GM23338 (cell line): ENCODE results near the gene NXF1. TPM values are rescaled to one million over a fixed set of nuclear protein-coding genes. Genes with fewer than 3 reads are reported as not detected.

Experiments used
- ATAC-seq: fragments of 200-7000 bp; cut with Tn5 transposase; 3 replicates; pipeline ENCODE4 v1.9.1; 2020
- DNase-seq: peaks from one replicate; pipeline ENCODE4 v3.0.0-alpha.2; 2015; ENCODE audit warnings: low spot score
- H2AFZ ChIP-seq: fragments of 200-600 bp; sonication (generic); 2 replicates; pipeline ENCODE4 v1.8.0; 2016; ENCODE audit warnings: antibody characterized with exemption, mild to moderate bottlenecking, moderate library complexity
- H3F3A ChIP-seq: fragments of 200-600 bp; sonication (generic); replicated peaks from 2 replicates; pipeline ENCODE4 v1.8.0; 2017; ENCODE audit warnings: antibody characterized with exemption, mixed run types, low read depth
- H3K27ac ChIP-seq: fragments of 200-600 bp; sonication (generic); 2 replicates; pipeline ENCODE4 v1.6.1; 2016; ENCODE audit warnings: low read depth
- H3K27me3 ChIP-seq: fragments of 200-600 bp; sonication (generic); 2 replicates; pipeline ENCODE4 v1.8.0; 2016; ENCODE audit warnings: mild to moderate bottlenecking, mixed run types, moderate library complexity; ENCODE audit not compliant: insufficient read depth
- H3K36me3 ChIP-seq: fragments of 200-600 bp; sonication (generic); 2 replicates; pipeline ENCODE4 v1.8.0; 2016; ENCODE audit warnings: mild to moderate bottlenecking; ENCODE audit not compliant: insufficient read depth
- H3K4me1 ChIP-seq: fragments of 200-600 bp; sonication (generic); 2 replicates; pipeline ENCODE4 v1.8.0; 2016; ENCODE audit warnings: mild to moderate bottlenecking, moderate library complexity; ENCODE audit not compliant: insufficient read depth
- H3K4me2 ChIP-seq: fragments of 200-600 bp; sonication (generic); 2 replicates; pipeline ENCODE4 v1.7.1; 2017; ENCODE audit warnings: mixed run types
- H3K4me3 ChIP-seq: fragments of 200-600 bp; sonication (generic); 2 replicates; pipeline ENCODE4 v1.6.1; 2016; ENCODE audit warnings: mixed run types
- H3K79me2 ChIP-seq: fragments of 200-600 bp; sonication (generic); replicated peaks from 2 replicates; pipeline ENCODE4 v1.8.0; 2017; ENCODE audit warnings: mild to moderate bottlenecking; ENCODE audit not compliant: insufficient read depth
- H3K9me2 ChIP-seq: fragments of 200-600 bp; sonication (generic); 2 replicates; pipeline ENCODE4 v1.8.0; 2017; ENCODE audit not compliant: insufficient read depth
- H4K20me1 ChIP-seq: fragments of 200-600 bp; sonication (generic); replicated peaks from 2 replicates; pipeline ENCODE4 v1.8.0; 2017; ENCODE audit warnings: mild to moderate bottlenecking; ENCODE audit not compliant: insufficient read depth
- H3K27ac Mint-ChIP-seq: 2 replicates; pipeline ENCODE4 v1.8.0; 2020; ENCODE audit warnings: inconsistent platforms, mild to moderate bottlenecking, moderate library complexity, mixed read lengths
- H3K27me3 Mint-ChIP-seq: 3 replicates; pipeline ENCODE4 v1.8.0; 2022; ENCODE audit warnings: low read depth, mild to moderate bottlenecking, moderate library complexity, mixed read lengths, inconsistent platforms; ENCODE audit not compliant: insufficient read depth, poor library complexity
- H3K36me3 Mint-ChIP-seq: 3 replicates; pipeline ENCODE4 v1.8.0; 2021; ENCODE audit warnings: low read depth, mild to moderate bottlenecking, inconsistent platforms, moderate library complexity, mixed read lengths
- H3K4me1 Mint-ChIP-seq: 3 replicates; pipeline ENCODE4 v1.8.0; 2020; ENCODE audit warnings: mild to moderate bottlenecking, inconsistent platforms, mixed read lengths
- H3K4me3 Mint-ChIP-seq: 3 replicates; pipeline ENCODE4 v1.8.0; 2021; ENCODE audit warnings: moderate library complexity, mild to moderate bottlenecking, inconsistent platforms, mixed read lengths
- H3K9me3 Mint-ChIP-seq: 3 replicates; pipeline ENCODE4 v1.8.0; 2020; ENCODE audit warnings: moderate library complexity, mild to moderate bottlenecking, inconsistent platforms, mixed read lengths
- CREB1 ChIP-seq: fragments of 250-450 bp; sonication (Bioruptor Pico); IDR thresholded peaks from 2 replicates; pipeline ENCODE4 v1.5.0; 2020; ENCODE audit warnings: low read depth, mild to moderate bottlenecking, moderate library complexity
- EZH2 ChIP-seq: fragments of 200-600 bp; sonication (generic); IDR thresholded peaks from one replicate; pipeline ENCODE4 v1.8.0; 2017; ENCODE audit warnings: antibody characterized with exemption, mild to moderate bottlenecking, low read depth; ENCODE audit not compliant: unreplicated experiment
- EZH2phosphoT487 ChIP-seq: fragments of 200-600 bp; sonication (generic); IDR thresholded peaks from one replicate; pipeline ENCODE4 v1.8.1; 2018; ENCODE audit warnings: antibody characterized with exemption; ENCODE audit not compliant: unreplicated experiment
- JUNB ChIP-seq: IDR thresholded peaks from one replicate; pipeline ENCODE4 v1.6.1; 2016; ENCODE audit warnings: antibody characterized with exemption; ENCODE audit not compliant: unreplicated experiment
- NANOG ChIP-seq: IDR thresholded peaks from 2 replicates; pipeline ENCODE4 v1.6.1; 2016; ENCODE audit warnings: antibody characterized with exemption, borderline replicate concordance
- POLR2AphosphoS5 ChIP-seq: IDR thresholded peaks from 2 replicates; pipeline ENCODE4 v1.6.1; 2016; ENCODE audit warnings: antibody characterized with exemption, low read depth
- STAT1 ChIP-seq: IDR thresholded peaks from one replicate; pipeline ENCODE4 v1.6.1; 2016; ENCODE audit warnings: antibody characterized with exemption; ENCODE audit not compliant: unreplicated experiment
- ZNF114 ChIP-seq: fragments of 250-450 bp; sonication (Bioruptor Pico); IDR thresholded peaks from 2 replicates; pipeline ENCODE4 v1.5.0; 2020; ENCODE audit warnings: mild to moderate bottlenecking, moderate library complexity
- ZNF331 ChIP-seq: fragments of 250-450 bp; sonication (Bioruptor Pico); IDR thresholded peaks from 2 replicates; pipeline ENCODE4 v1.5.0; 2020; ENCODE audit warnings: low read depth, mild to moderate bottlenecking, moderate library complexity
- polyA plus RNA-seq: library from polyadenylated mRNA; unstranded; fragments of >200 nt; fragmentation: Nextera tagmentation; extraction: Ambion mirVana; gene quantifications from 2 replicates; pipeline ENCODE4 v1.2.1, GENCODE V29; 2016
- total RNA-seq: library from RNA; depleted of rRNA; stranded (reverse); fragments of >200 nt; shearing (Covaris generic); gene quantifications from 2 replicates; pipeline ENCODE4 v1.2.3, GENCODE V29; 2014
- TF ChIP-seq, protein P1 (sequence below), 2 experiments: fragments of 200-600 bp in 1 of 2; sonication (generic) in 1 of 2; conservative IDR thresholded peaks; 2 replicates each; pipeline versions ENCODE4 v1.5.1 to v1.6.1; 2016 to 2017; ENCODE audit warnings: antibody characterized with exemption in 2 of 2, low read depth in 2 of 2, mild to moderate bottlenecking in 2 of 2, moderate library complexity in 1 of 2
- TF ChIP-seq, protein P2 (sequence below): IDR thresholded peaks from 2 replicates; pipeline ENCODE4 v1.6.1; 2016; ENCODE audit warnings: antibody characterized with exemption
- TF ChIP-seq, protein P3 (sequence below): fragments of 250-450 bp; sonication (Bioruptor Pico); IDR thresholded peaks from 2 replicates; pipeline ENCODE4 v1.5.0; 2020; ENCODE audit warnings: mild to moderate bottlenecking, moderate library complexity
- TF ChIP-seq, protein P4 (sequence below): IDR thresholded peaks from one replicate; pipeline ENCODE4 v1.6.1; 2018; ENCODE audit warnings: antibody characterized with exemption; ENCODE audit not compliant: unreplicated experiment

The NXF1 gene
- total and polyA plus RNA-seq, 2 experiments from 2014 or later: 31.7 to 31.8 TPM

DNA sequence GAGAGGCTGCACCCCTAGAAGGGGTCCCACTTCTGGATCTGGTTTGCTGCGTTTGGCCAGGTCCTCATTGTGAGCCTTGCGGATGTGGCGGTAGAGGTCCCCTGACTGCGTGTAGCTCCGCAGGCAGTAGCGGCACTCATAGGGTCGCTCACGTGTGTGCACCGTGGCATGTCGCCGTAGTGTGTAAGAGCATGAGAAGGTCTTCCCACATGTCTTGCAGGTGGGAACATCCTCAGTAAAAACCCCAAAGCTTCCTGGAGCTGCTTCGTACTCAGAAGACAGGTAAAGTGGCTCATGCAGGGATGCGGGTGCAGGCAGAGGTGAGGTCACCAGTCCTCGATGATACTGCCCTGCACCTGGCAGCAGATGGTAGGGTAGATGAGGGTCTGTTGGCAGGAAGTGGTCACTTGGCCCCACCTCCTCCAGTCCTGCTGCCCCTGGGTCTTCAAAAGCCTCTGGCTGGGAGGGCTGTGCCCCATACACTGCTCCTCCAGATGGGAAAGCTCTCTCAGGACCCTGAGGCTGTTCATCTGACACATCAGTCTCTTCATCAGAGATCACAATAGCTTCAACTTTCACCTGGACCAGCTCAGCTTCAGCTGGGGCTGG lies 53.0 kb downstream of the NXF1 start:
- Mint-ChIP-seq H3K4me1 (peaks cover 19% of the 10 kb centered on the region), H3K4me3 (no peak overlapping the region), H3K36me3 (peaks cover 74% of the 10 kb centered on the region), H3K27ac (no peak overlapping the region), H3K9me3 (peaks cover under 1% of the 10 kb centered on the region; the same call in 1 of the 3 replicates), H3K27me3 (peaks cover 19% of the 10 kb centered on the region)
- H3K4me1 ChIP-seq: peaks cover 25% of the 10 kb centered on the region; the same call in 1 of the 2 replicates
- peaks cover 44% of the 10 kb centered on the region for H3F3A ChIP-seq
- TF ChIP-seq, protein P1, sequence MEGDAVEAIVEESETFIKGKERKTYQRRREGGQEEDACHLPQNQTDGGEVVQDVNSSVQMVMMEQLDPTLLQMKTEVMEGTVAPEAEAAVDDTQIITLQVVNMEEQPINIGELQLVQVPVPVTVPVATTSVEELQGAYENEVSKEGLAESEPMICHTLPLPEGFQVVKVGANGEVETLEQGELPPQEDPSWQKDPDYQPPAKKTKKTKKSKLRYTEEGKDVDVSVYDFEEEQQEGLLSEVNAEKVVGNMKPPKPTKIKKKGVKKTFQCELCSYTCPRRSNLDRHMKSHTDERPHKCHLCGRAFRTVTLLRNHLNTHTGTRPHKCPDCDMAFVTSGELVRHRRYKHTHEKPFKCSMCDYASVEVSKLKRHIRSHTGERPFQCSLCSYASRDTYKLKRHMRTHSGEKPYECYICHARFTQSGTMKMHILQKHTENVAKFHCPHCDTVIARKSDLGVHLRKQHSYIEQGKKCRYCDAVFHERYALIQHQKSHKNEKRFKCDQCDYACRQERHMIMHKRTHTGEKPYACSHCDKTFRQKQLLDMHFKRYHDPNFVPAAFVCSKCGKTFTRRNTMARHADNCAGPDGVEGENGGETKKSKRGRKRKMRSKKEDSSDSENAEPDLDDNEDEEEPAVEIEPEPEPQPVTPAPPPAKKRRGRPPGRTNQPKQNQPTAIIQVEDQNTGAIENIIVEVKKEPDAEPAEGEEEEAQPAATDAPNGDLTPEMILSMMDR (conservative IDR thresholded peaks at IDR 0.05; ENCODE audit: low read depth in 2 of 2): no peak
- TF ChIP-seq STAT1: no peak
- TF ChIP-seq, protein P2, sequence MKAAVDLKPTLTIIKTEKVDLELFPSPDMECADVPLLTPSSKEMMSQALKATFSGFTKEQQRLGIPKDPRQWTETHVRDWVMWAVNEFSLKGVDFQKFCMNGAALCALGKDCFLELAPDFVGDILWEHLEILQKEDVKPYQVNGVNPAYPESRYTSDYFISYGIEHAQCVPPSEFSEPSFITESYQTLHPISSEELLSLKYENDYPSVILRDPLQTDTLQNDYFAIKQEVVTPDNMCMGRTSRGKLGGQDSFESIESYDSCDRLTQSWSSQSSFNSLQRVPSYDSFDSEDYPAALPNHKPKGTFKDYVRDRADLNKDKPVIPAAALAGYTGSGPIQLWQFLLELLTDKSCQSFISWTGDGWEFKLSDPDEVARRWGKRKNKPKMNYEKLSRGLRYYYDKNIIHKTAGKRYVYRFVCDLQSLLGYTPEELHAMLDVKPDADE: no peak
- TF ChIP-seq, protein P3, sequence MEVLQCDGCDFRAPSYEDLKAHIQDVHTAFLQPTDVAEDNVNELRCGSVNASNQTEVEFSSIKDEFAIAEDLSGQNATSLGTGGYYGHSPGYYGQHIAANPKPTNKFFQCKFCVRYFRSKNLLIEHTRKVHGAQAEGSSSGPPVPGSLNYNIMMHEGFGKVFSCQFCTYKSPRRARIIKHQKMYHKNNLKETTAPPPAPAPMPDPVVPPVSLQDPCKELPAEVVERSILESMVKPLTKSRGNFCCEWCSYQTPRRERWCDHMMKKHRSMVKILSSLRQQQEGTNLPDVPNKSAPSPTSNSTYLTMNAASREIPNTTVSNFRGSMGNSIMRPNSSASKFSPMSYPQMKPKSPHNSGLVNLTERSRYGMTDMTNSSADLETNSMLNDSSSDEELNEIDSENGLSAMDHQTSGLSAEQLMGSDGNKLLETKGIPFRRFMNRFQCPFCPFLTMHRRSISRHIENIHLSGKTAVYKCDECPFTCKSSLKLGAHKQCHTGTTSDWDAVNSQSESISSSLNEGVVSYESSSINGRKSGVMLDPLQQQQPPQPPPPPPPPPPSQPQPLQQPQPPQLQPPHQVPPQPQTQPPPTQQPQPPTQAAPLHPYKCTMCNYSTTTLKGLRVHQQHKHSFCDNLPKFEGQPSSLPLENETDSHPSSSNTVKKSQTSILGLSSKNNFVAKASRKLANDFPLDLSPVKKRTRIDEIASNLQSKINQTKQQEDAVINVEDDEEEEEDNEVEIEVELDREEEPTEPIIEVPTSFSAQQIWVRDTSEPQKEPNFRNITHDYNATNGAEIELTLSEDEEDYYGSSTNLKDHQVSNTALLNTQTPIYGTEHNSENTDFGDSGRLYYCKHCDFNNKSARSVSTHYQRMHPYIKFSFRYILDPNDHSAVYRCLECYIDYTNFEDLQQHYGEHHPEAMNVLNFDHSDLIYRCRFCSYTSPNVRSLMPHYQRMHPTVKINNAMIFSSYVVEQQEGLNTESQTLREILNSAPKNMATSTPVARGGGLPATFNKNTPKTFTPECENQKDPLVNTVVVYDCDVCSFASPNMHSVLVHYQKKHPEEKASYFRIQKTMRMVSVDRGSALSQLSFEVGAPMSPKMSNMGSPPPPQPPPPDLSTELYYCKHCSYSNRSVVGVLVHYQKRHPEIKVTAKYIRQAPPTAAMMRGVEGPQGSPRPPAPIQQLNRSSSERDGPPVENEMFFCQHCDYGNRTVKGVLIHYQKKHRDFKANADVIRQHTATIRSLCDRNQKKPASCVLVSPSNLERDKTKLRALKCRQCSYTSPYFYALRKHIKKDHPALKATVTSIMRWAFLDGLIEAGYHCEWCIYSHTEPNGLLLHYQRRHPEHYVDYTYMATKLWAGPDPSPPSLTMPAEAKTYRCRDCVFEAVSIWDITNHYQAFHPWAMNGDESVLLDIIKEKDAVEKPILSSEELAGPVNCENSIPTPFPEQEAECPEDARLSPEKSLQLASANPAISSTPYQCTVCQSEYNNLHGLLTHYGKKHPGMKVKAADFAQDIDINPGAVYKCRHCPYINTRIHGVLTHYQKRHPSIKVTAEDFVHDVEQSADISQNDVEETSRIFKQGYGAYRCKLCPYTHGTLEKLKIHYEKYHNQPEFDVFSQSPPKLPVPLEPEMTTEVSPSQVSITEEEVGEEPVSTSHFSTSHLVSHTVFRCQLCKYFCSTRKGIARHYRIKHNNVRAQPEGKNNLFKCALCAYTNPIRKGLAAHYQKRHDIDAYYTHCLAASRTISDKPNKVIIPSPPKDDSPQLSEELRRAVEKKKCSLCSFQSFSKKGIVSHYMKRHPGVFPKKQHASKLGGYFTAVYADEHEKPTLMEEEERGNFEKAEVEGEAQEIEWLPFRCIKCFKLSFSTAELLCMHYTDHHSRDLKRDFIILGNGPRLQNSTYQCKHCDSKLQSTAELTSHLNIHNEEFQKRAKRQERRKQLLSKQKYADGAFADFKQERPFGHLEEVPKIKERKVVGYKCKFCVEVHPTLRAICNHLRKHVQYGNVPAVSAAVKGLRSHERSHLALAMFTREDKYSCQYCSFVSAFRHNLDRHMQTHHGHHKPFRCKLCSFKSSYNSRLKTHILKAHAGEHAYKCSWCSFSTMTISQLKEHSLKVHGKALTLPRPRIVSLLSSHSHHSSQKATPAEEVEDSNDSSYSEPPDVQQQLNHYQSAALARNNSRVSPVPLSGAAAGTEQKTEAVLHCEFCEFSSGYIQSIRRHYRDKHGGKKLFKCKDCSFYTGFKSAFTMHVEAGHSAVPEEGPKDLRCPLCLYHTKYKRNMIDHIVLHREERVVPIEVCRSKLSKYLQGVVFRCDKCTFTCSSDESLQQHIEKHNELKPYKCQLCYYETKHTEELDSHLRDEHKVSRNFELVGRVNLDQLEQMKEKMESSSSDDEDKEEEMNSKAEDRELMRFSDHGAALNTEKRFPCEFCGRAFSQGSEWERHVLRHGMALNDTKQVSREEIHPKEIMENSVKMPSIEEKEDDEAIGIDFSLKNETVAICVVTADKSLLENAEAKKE (CRISPR knock-in tag): no peak
- TF ChIP-seq NANOG: no peak
- TF ChIP-seq ZNF331 (CRISPR knock-in tag): no peak
- no peak for TF ChIP-seq EZH2phosphoT487
- TF ChIP-seq JUNB: no peak
- no peak for TF ChIP-seq POLR2AphosphoS5
- TF ChIP-seq, protein P4, sequence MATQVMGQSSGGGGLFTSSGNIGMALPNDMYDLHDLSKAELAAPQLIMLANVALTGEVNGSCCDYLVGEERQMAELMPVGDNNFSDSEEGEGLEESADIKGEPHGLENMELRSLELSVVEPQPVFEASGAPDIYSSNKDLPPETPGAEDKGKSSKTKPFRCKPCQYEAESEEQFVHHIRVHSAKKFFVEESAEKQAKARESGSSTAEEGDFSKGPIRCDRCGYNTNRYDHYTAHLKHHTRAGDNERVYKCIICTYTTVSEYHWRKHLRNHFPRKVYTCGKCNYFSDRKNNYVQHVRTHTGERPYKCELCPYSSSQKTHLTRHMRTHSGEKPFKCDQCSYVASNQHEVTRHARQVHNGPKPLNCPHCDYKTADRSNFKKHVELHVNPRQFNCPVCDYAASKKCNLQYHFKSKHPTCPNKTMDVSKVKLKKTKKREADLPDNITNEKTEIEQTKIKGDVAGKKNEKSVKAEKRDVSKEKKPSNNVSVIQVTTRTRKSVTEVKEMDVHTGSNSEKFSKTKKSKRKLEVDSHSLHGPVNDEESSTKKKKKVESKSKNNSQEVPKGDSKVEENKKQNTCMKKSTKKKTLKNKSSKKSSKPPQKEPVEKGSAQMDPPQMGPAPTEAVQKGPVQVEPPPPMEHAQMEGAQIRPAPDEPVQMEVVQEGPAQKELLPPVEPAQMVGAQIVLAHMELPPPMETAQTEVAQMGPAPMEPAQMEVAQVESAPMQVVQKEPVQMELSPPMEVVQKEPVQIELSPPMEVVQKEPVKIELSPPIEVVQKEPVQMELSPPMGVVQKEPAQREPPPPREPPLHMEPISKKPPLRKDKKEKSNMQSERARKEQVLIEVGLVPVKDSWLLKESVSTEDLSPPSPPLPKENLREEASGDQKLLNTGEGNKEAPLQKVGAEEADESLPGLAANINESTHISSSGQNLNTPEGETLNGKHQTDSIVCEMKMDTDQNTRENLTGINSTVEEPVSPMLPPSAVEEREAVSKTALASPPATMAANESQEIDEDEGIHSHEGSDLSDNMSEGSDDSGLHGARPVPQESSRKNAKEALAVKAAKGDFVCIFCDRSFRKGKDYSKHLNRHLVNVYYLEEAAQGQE: no peak
- no peak for TF ChIP-seq ZNF114 (CRISPR knock-in tag)
- no peak for TF ChIP-seq CREB1 (CRISPR knock-in tag)
- no peak for TF ChIP-seq EZH2
- H3K27me3 ChIP-seq: no peaks in the 10 kb centered on the region
- H3K9me2 ChIP-seq: no peaks in the 10 kb centered on the region
- H3K79me2 ChIP-seq: peaks cover 76% of the 10 kb centered on the region
- no peak overlapping the region for H3K27ac ChIP-seq
- DNase-seq: no peak
- no peak overlapping the region for H2AFZ ChIP-seq
- H3K4me2 ChIP-seq: no peak overlapping the region
- ATAC-seq: no peak
- H4K20me1 ChIP-seq: peaks cover 43% of the 10 kb centered on the region
- peaks cover 41% of the 10 kb centered on the region for H3K36me3 ChIP-seq
- no peak overlapping the region for H3K4me3 ChIP-seq
